GM18858 (cell line): ENCODE measurements around the gene NNAT.

ENCODE experiments used
- ATAC-seq: cut with Tn5 transposase; IDR thresholded peaks from one replicate; pipeline ENCODE4 v1.9.1; 2021; ENCODE audit not compliant: unreplicated experiment

NNAT gene

DNA sequence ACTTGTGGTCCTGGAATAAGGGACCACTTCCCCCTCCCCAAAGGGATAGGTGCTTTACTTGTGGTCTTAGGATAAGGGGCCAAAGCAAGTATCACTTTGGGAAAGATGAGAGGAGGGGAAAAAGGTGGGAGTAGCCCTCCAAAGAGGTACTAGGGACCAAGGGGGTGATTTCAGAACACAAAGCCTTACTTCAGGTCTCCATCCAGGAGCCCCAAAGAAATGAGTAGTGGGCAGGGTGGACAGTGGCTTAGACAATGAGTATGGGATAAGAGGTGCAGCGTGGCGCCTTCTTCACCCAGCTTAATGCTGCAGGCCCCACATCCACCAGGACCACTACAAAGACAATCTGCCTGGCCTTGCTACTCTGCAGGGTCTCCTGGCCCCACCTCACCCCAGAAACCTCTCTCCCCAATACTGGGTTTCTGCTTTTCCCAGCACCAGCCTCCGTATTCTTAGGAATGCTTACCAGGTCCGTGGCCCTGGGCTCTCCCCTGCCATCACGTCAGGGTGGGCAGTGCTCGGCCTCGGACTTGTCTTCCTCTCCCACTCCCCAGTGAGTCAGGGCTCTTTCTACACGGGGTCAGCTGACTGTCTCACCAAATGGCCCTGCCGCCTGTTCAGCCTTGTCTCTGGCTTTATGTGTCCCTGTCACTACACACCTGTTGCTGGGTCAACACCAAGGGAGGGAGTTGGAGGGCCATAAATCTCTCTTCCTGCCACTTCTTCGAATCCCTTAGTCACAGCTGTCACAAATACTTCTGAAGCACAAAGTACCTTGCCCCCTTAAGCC lies 3.1 kb downstream of the NNAT start:
- no peak for ATAC-seq

DNA sequence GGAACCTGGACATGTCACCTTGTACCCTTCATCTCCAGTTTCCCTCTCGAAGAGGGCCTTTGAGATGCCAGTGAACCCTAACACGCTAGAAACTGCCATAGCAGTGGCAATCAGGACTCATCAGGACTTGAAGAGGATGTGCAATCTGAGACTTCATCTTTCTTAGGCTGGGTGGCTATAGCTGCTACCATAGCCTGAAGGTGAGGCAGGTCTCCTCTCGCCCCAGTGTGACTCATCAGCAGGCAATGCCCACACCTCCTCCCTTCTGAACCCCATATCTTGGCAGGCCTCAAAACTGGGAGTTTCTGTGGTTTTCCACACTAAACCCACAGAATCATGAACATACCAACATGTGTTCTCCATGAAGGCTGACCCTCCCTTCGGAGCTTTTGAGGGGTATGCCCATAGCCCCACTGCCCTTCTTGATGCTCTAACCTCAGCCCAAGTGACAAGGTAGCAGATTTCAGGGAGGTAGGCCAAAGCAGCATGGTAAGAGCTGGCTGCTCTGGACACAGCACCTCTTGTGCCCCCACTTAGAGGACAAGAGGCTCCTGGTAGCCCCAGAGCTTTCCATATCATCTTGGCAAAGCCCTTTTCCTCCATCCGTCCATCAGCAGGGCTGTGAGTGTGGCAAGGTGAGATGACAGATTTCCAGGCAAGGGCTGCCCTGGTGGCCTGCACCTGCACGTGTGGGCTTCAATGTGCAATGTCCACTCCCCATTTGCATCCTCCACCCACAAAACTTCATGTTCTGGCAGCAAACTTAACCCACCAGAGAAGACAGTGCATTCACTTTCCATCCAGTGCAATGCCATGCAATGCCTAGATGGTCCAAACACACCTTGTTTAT lies 4.0 kb downstream of the NNAT start:
- no peak for ATAC-seq

DNA sequence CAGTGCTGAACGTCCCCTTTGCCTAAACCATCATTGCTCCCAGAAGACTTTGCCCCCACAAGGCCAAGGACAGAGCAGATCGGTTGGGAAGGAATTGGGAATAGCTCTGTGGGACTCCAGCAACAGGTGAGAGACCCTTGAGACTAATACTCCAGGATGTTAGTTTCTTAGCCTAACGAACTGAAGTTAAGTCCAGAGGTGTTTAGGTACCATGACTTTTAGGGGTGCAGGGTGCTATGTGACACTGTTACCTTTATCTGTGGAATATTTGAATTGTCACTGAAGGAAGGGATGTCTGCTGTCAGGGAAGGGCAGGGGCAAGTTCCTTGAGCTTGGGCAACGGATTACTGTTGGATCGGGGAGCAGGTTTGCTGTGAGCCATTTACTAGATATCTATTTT lies 4.8 kb downstream of the NNAT start:
- no peak for ATAC-seq

DNA sequence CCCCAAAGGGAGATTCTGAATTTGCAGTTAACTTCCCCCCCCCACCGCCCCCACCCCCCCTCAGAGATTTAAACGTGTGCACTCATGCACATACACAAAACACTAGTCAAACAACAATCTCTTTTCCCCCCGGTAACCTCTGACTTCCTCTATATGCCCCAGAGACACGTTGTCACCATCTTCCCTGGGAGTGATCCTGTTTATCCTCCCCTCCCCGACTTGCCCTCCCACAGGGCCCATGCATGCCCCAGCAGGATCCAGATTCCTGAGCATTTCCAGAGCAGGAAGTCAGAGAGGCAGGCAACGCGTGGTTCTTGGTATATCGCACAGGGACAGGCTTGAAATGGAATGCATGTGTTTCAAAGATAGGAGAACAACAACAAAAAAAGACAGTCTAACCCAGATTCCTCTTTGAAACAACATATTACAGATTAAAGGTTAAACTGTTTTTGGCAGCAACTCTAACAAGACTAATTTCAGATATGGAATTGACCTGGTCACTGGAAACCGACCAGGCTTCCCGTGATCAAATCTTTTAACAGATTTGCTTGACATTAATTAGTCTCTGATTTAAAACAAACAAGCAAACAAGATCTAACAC lies 5.3 kb downstream of the NNAT start:
- ATAC-seq: no peak

DNA sequence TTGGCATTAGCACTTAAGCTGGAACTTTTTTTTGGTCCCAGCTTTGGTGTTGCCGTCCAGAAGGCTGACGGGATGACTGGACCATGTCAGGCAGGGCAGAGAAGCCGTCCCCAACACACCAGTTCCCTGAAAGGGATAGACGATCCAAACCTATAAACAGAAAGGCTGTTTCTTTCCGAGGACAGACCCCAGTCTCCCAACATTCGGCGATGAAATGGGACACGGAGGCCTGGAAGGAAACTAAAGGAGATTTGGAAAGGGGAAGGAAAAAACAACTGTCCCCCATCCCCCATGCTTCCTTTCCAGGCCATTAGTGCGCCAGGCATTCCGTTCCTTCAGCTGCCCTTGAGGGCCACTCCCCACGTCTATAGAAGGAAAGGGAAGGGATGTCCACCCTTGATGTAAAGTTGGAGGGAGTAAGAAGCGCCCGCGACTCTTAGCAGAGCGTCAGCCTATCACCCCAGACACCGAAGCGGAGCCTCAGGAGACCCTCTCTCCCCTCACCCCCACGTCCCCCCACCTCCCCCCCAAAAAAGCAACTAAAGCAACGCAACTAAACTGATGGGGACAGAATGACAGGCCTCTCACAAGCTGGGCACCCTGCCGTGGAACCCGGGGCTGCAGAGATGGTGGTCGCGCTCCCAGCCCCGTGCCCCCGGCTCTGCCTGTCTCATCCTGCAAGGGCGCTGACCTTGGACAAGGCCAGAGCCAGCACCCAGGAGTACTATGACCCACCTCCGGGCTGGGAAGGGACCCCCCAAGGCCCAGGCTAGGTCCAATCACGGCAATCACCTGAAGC lies 6.0 kb downstream of the NNAT start:
- no peak for ATAC-seq

DNA sequence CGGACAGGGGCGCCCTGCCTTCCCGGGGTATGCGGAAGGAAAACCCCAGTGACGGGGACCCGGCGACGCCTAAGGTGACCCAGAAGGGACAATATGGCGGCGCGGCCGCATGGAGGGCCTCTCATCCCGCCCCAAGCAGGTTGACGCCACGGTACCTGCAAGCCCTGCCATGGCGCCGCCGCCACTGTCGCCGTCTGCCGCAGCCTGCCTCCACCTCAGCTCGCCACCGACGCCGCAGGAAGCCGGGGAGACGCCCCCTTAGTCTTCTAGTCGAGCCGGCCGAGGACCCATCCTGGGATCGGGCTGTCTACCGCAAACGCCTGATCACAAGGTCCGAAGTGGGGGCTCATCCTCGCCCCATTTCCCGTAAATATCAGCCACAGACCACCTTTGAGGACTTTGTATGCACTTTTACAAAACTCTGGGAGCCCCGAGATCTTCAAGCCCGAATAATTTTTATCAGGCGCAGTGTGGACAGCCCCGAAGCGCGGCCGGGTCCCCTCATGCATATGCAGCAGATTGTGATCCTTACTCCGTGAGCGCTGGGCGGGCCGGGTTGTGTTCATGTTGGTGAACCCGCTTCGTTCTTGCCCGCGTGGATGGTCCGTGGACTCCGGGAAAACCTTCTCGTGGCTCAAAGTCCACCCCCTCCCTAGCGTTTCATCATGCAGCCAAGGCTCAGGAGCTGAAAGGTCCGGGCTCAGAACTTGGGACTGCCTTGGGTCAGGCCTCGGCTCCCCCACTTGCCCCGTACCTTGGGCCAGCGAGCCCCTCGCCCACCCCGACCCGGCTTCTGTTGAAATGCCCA lies 6.8 kb downstream of the NNAT start, which contains the start of gene BLCAP:
TSS of gene BLCAP (minus strand) at position 239 of the 808 bp plus-strand sequence. CDS start 8,702 bp downstream, outside the sequence.
- no peak for ATAC-seq

DNA sequence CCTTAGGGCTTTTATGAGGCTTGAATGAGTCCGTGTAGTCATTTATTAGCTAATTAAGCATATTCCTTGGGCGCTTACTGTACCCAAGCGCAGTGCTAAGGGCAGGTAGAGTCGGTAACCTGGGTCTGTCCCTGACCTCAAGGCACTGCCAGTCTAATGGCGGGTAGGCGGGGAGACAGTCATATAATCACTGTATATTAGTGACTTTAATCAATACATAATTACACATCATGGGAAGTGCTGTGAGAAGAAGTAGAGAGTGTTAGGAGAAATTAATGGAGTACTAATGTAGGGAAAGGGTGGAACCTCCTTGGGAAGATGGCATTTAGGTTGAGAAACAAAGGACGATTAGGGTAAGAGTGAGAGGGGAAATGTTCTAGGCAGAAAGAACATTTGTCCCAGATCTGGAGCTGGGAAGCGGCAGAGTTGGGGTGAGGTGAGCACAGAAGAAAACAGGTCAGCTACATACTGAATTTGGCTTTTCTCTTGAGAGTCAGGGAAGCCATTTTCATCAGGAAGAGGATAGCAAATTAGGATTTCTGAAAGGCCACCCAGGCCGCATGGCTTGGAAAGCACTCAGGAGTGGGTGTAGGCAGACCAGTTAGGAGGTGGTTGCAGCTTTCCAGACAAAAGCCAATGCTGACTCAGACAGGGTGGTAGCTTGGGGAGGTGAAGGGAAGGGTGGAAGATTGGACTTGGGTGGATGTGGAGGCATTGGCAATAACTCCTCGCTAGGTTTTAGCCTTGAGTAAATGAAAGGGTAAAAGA lies 7.6 kb downstream of the NNAT start:
- no peak for ATAC-seq

DNA sequence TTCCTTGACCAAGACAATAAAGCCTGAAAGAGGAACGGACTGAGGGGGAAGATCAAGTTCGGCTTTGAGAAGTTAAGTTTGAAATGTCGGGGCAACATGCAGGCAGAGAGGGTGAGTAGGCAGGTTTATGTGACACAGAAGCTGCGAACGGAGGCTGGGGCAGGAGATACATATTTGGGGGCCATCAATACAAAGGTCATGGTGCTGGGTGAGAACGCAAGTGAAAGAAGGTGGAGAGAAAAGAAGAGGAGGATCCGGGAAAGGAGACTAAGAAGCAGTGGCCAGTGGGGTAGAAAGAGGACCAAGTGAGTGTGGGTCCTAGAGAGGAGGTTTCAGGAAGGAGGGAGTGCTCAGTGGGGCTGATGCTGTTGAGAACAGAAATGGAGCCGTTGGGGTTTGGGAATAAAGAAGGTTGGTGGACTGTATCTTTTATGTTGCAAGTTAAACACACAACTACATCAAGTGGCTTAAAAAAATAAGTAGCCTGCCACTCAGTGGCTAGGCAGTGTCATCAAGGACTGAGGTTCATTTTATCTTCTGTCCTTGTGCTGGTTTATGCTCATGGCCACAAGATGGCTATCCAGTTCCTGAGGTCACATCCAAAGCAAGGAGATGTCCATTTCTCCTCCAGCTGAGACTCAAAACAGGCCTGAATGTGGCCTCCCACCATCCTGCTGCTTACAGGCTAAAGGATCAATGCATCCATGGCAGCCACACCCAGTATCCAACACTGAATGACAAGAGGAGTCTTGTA lies 8.3 kb downstream of the NNAT start:
- no peak for ATAC-seq

DNA sequence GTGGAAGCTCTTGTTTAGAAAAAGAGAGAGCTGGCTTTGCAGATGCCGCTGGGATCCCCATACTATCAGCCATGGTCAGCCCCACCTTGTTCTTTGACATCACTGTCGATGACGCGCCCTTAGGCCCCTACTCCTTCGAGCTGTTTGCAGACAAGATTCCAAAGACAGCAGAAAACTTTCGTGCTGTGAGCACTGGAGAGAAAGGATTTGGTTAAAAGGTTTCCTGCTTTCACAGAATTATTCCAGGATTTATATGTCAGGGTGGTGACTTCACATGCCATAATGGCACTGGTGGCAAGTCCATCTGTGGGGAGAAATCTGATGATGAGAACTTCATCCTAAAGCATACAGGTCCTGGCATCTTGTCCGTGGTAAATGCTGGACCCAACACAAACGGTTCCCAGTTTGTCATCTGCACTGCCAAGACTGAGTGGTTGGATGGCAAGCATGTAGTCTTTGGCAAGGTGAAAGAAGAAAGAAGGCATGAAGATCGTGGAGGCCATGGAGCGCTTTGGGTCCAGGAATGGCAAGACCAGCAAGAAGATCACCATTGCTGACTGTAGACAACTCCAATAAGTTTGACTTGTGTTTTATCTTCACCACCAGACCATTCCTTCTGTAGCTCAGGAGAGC lies 9.0 kb downstream of the NNAT start:
- no peak for ATAC-seq

DNA sequence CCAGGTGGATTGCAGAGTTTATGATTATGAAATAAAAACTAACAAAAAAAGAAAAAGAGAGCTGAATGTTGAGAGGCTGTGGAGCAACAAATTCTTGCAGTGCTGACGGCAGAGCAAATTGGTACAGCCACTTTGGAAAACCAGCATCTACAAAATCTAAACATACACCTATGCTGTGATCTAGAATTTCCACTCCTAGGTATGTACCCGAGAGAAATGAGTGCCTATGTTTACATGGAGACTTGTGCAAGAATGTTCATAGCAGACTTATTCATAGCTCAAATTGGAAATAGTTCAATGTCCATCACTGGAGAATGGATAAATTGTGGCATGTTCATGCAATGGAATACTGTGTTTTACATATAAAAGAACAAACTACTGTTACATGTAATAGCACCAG lies 9.6 kb downstream of the NNAT start:
- no peak for ATAC-seq

DNA sequence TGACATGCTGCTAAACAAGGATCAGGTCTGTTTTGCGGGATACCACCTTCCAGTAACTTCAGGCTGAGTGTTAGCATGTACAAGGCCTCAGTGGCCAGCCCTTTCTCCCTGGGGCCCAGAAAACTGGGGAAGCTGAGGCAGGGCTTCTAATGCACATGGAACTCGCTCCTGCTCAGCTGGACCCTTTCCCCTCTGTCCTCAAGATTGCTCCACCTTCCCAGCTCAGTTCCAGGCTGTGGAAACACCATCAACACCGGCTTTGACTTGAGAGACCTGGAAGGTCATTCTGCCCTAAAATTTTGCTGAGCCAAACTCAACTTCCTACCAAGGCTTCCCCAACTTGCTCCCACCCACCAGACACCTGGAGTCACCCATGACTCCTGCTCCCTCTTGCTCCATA lies 10.8 kb downstream of the NNAT start:
- ATAC-seq: no peak

DNA sequence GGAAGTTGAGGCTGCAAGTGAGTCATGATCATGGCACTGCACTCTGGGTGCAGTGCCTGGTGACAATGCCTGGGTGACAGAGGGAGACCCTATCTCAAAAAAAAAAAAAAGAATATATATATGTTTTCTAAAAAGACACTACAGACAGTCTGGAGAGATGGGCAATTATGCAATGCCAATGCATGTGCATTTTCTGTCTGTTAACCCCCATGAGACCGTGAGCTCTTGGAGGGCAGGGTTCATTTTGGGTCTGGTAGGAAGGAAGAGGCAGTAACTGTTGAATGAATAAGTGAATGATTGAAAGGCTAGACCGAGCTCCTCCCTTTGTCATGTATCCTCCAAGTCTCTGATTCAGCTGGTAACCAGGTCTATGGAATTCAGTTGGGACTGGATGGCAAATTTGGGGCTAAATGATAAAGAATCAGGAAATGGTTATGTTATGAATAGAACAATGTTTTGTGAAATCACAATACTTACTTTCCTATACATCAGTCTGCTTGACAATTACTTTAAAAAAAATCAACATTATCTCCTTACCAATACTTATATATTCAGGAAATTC lies 12.2 kb downstream of the NNAT start:
- no peak for ATAC-seq

DNA sequence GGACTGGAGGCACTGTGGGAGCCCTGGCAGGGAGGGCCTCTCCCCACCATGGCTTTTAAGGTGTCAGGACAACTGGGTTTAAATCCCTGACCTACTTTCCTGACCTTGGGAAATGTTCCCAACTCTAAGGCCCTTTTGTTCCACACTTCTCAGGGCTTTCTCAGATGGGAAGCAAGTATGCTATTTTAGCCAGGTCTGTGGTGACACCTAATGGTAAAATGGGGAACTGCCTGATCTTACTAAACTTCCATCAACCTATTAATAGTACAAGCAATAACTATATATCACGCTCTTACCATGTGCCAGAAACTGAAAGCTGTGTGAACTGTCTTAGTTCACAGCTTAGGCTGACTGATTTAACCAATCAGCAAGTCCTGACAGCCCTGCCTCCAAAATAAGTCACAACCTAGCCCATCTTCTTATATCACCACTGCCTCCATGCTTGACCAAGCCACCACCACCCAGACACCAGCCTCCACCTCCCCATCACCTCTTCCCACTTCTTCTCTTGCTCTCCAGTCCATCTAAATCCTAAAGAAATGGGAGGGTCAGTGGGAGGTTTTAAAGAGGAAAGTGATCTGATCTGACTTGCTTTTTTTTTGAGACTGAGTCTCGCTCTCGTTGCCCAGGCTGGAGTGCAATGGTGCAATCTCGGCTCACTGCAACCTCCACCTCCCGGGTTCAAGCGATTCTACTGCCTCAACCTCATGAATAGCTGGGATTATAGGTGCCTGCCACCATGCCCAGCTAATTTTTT lies 13.5 kb downstream of the NNAT start:
- peak; percentile 79 for ATAC-seq

DNA sequence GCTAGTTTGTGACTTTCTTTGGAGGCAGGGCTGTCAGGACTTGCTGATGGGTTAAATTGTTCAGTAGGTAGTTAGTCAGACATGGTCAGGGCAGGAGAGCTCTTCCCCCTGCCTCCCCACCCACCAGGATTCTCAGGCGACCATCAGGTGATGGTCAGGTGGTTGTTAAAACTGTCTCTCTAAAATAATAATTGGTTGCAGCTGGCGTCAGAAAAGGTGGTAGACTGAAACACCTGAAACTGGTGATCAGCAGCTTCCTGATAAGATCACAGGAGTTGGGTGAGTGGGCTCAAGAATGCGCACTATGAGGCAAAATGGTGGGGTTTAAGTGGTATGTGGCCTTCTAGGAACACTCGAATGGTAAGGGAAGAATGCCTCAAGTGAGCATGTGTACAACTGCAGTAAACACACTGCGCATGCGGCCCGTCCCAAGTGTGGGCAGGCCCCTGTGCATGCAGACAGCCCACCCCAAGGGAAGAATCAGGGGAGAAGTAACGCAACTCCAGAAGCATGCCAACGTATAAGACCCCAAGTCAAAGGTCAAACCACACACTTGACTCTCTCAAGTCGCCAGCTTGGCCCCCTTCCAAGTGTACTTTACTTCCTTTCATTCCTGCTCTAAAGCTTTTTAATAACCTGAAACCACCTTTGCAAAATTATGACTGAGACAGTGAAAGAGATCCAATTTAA lies 14.5 kb downstream of the NNAT start:
- no peak for ATAC-seq

DNA sequence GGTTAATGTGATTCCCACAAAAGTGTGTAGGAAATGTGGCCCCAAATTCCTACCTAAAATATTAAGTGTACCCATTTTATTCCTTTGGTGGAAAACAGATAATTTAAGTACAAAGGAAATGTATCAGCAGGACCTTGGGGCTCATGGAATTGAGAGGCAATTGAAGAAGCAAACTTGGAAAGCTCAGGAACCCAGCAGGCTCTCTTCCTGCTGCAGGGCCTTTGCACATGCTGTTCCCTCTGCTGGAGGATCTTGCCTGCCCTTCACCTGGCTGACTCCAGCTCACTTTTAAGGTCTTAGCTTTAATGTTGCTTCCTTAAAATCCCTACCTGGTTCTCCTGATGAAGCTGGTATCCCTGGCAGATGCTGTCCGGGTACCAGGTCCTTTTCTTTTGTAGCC lies 16.5 kb downstream of the NNAT start:
- no peak for ATAC-seq

DNA sequence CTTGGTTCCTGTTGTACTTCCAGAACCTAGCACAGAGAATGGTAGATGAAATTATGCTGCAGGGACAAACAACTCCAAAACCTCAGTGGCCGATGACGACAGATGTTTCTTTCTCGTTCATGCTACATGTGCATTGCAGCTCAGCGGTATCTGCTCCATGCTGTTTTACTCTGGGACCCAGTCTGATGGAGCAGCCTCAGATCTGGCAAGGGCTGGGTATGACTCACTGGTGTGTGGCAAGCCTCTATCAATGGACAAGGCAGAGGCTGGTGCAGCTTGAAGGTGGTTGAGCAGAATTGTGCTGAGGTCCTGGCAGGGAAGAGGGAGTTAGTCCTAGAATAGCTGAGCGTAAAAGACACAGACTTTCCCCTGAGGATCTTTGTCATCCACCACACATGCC lies 17.0 kb downstream of the NNAT start:
- no peak for ATAC-seq

DNA sequence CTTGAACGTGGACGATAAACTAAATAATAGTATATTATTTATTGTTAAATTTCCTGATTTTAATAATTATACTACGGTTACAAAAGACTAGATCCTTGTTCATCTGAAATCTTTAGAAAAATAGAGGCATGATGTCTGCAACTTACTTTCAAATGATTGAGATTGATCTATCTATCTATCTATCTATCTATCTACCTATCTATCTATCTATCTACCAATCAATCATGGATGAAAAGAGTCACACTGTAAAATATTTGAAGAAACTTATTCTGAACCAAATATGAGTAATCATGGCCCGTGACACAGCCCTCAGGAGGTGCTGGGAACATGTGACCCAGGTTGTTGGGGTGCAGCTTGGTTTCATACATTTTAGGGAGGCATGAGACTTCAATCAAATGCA lies 18.4 kb downstream of the NNAT start:
- ATAC-seq: no peak
